HTERT RPE-1 (cell line): ENCODE results near the gene TRAF5.
"Not testable (repeated sequence)": the region's sequence is repeated elsewhere in the genome, so short reads cannot be mapped to it uniquely, and the experiment has no call there.

Experiments used
- in situ Hi-C: fragments of 300-500 bp; cut with MboI; formaldehyde crosslinking; loops from 4 replicates; pipeline ENCODE4 v1.14.3; 2020; ENCODE audit warnings: low sequenced_read_pairs

Gene TRAF5

GRCh38 chr1:211344152-211344618 lies 17.6 kb downstream of the TRAF5 start:
- in situ Hi-C loops = no loop called here

GRCh38 chr1:211345719-211346118 lies 19.1 kb downstream of the TRAF5 start:
- in situ Hi-C loops = no loop called here

GRCh38 chr1:211347077-211347844 lies 20.6 kb downstream of the TRAF5 start:
- in situ Hi-C loops = no loop called here

GRCh38 chr1:211348547-211348946 lies 21.9 kb downstream of the TRAF5 start:
- in situ Hi-C loops = no loop called here

GRCh38 chr1:211349741-211350140 lies 23.1 kb downstream of the TRAF5 start:
- in situ Hi-C loops = no loop called here

GRCh38 chr1:211352055-211352454 lies 25.4 kb downstream of the TRAF5 start:
- in situ Hi-C loops = not testable (repeated sequence)

GRCh38 chr1:211352465-211352864 lies 25.8 kb downstream of the TRAF5 start:
- in situ Hi-C loops = no loop called here

- in situ Hi-C loops = no loop called here
Observed at GRCh38 chr1:211352985-211353515, 26.4 kb downstream of the TRAF5 start.

- in situ Hi-C loops = no loop called here
Observed at GRCh38 chr1:211353562-211354212, 27.1 kb downstream of the TRAF5 start.

GRCh38 chr1:211355873-211356272 lies 29.2 kb downstream of the TRAF5 start:
- in situ Hi-C loops = no loop called here

- in situ Hi-C loops = no loop called here
Observed at GRCh38 chr1:211356723-211357407, 30.2 kb downstream of the TRAF5 start.

- in situ Hi-C loops = no loop called here
Observed at GRCh38 chr1:211358685-211359084, 32.1 kb downstream of the TRAF5 start.

GRCh38 chr1:211359876-211360275 lies 33.2 kb downstream of the TRAF5 start:
- in situ Hi-C loops = no loop called here

- in situ Hi-C loops = no loop called here
Observed at GRCh38 chr1:211361202-211361601, 34.6 kb downstream of the TRAF5 start.

- in situ Hi-C loops = no loop called here
Observed at GRCh38 chr1:211369640-211370039, 43.0 kb downstream of the TRAF5 start.

GRCh38 chr1:211370669-211371068 lies 44.0 kb downstream of the TRAF5 start:
- in situ Hi-C loops = no loop called here

GRCh38 chr1:211371406-211372105 lies 44.9 kb downstream of the TRAF5 start:
- in situ Hi-C loops = no loop called here

- in situ Hi-C loops = no loop called here
Observed at GRCh38 chr1:211372463-211372862, 45.8 kb downstream of the TRAF5 start.

- in situ Hi-C loops = no loop called here
Observed at GRCh38 chr1:211375146-211375818, 48.6 kb downstream of the TRAF5 start.

- in situ Hi-C loops = no loop called here
Observed at GRCh38 chr1:211375949-211376348, 49.3 kb downstream of the TRAF5 start.
